ENCODE results near the gene CRMP1.

- TF ChIP-seq CTCF (conservative IDR thresholded peaks at IDR 0.05; ENCODE audit: low read depth, low read length) (no peak), EZH2 (IDR thresholded peaks at IDR 0.05; ENCODE audit: borderline replicate concordance, low read depth, low read length, poor library complexity, severe bottlenecking) (no peak)
These were observed 14.5 kb downstream of the CRMP1 start for GRCh38 chr4:5878359-5878758.

All from A673 (cell line).